OCI-LY3 (cell line): ENCODE results near the gene COL8A2.

Experiments used
- EZH2phosphoT487 ChIP-seq: fragments of 200-600 bp; shearing (Covaris generic); IDR thresholded peaks from 2 replicates; pipeline ENCODE4 v1.6.1; 2018; ENCODE audit warnings: antibody characterized with exemption, mixed run types, low read depth
- TF ChIP-seq, protein P1 (sequence below): fragments of 200-600, 300-600 bp; sonication (generic); IDR thresholded peaks from 2 replicates; pipeline ENCODE4 v1.5.1; 2014; ENCODE audit warnings: antibody characterized with exemption, low read length, low read depth

- TF ChIP-seq, protein P1, sequence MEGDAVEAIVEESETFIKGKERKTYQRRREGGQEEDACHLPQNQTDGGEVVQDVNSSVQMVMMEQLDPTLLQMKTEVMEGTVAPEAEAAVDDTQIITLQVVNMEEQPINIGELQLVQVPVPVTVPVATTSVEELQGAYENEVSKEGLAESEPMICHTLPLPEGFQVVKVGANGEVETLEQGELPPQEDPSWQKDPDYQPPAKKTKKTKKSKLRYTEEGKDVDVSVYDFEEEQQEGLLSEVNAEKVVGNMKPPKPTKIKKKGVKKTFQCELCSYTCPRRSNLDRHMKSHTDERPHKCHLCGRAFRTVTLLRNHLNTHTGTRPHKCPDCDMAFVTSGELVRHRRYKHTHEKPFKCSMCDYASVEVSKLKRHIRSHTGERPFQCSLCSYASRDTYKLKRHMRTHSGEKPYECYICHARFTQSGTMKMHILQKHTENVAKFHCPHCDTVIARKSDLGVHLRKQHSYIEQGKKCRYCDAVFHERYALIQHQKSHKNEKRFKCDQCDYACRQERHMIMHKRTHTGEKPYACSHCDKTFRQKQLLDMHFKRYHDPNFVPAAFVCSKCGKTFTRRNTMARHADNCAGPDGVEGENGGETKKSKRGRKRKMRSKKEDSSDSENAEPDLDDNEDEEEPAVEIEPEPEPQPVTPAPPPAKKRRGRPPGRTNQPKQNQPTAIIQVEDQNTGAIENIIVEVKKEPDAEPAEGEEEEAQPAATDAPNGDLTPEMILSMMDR, result no peak
- TF ChIP-seq EZH2phosphoT487, result no peak
Observed at GRCh38 chr1:36139521-36139920, 14.5 kb upstream of the COL8A2 start.
